Caco-2 (cell line): ENCODE data around the gene DNAJA2. TPM values are rescaled to one million over a fixed set of nuclear protein-coding genes. Genes with fewer than 3 reads are reported as not detected.

Experiments
- BruUV-seq: library from RNA; stranded (reverse); fragments of 400-500 nt; replicated peaks from 2 replicates; lab custom pipeline; 2021; lab: Mats Ljungman, UMichigan
- CTCF ChIA-PET: fragments of 300-600 bp; sonication (Branson Sonifier 250); formaldehyde crosslinking; loops from one replicate; lab custom pipeline; 2022; ENCODE audit warnings: antibody characterized with exemption; lab: Charles Lee
- POLR2A ChIA-PET: fragments of 300-600 bp; sonication (Branson Sonifier 250); formaldehyde crosslinking; loops from one replicate; lab custom pipeline; 2022; ENCODE audit warnings: antibody characterized with exemption; lab: Charles Lee
- DNase-seq, 2 experiments: peaks; one replicate each; pipeline versions ENCODE4 v3.0.0 to v3.0.0-alpha.2; 2020 to 2022
- H3K27me3 ChIP-seq: replicated peaks from 2 replicates; pipeline ENCODE4 v1.6.0; 2011; ENCODE audit warnings: low read length; ENCODE audit not compliant: control insufficient read depth, insufficient read depth
- H3K36me3 ChIP-seq: 2 replicates; pipeline ENCODE4 v1.5.1; 2011; ENCODE audit warnings: low read length; ENCODE audit not compliant: control insufficient read depth, insufficient read depth
- H3K4me1 ChIP-seq: fragments of 250-450 bp; sonication (Bioruptor Pico); 2 replicates; pipeline ENCODE4 v1.5.1; 2020; ENCODE audit warnings: mild to moderate bottlenecking
- H3K4me3 ChIP-seq: 2 replicates; pipeline ENCODE4 v1.5.1; 2011; ENCODE audit warnings: low read depth, mild to moderate bottlenecking, control low read depth, low read length
- H3K9me3 ChIP-seq: fragments of 250-450 bp; sonication (Bioruptor Pico); 2 replicates; pipeline ENCODE4 v1.5.1; 2020; ENCODE audit warnings: mild to moderate bottlenecking, moderate library complexity
- H3K27ac Mint-ChIP-seq: one replicate; pipeline ENCODE4 v1.8.0; 2022; ENCODE audit warnings: mixed read lengths; ENCODE audit not compliant: unreplicated experiment
- H3K27me3 Mint-ChIP-seq: one replicate; pipeline ENCODE4 v1.8.0; 2022; ENCODE audit warnings: mixed read lengths; ENCODE audit not compliant: insufficient read depth, unreplicated experiment
- H3K36me3 Mint-ChIP-seq: one replicate; pipeline ENCODE4 v1.8.0; 2022; ENCODE audit warnings: mild to moderate bottlenecking, mixed read lengths; ENCODE audit not compliant: insufficient read depth, unreplicated experiment
- H3K4me1 Mint-ChIP-seq: one replicate; pipeline ENCODE4 v1.8.0; 2022; ENCODE audit warnings: low read depth, mixed read lengths; ENCODE audit not compliant: unreplicated experiment
- H3K4me3 Mint-ChIP-seq: one replicate; pipeline ENCODE4 v1.8.0; 2022; ENCODE audit warnings: mild to moderate bottlenecking, moderate library complexity, mixed read lengths; ENCODE audit not compliant: unreplicated experiment
- H3K9me3 Mint-ChIP-seq: one replicate; pipeline ENCODE4 v1.8.0; 2022; ENCODE audit warnings: mixed read lengths; ENCODE audit not compliant: unreplicated experiment
- intact Hi-C: fragments of 100-400 bp; cut with micrococcal nuclease; formaldehyde crosslinking; loops from one replicate; pipeline ENCODE4 v1.10.0; 2022; ENCODE audit not compliant: unreplicated experiment
- total RNA-seq: library from RNA; stranded (reverse); gene quantifications from 2 replicates; pipeline ENCODE4 v1.2.3, GENCODE V29; 2022
- TF ChIP-seq, protein P1 (sequence below), 2 experiments: fragments of 200-600 bp in 1 of 2; IDR thresholded peaks; 1 replicate in 1 of 2; 2 replicates in 1 of 2; pipeline versions ENCODE4 v1.5.1 to v1.8.0; 2011 to 2022; ENCODE audit warnings: antibody characterized with exemption in 1 of 2, control low read depth in 1 of 2, inconsistent platforms in 1 of 2, low read depth in 1 of 2, low read length in 1 of 2, mild to moderate bottlenecking in 1 of 2, moderate library complexity in 1 of 2; ENCODE audit not compliant: insufficient read depth in 1 of 2, severe bottlenecking in 1 of 2, unreplicated experiment in 1 of 2

The DNAJA2 gene
- total RNA-seq, 1 experiment from 2014 or later, result 56.2 TPM

DNA sequence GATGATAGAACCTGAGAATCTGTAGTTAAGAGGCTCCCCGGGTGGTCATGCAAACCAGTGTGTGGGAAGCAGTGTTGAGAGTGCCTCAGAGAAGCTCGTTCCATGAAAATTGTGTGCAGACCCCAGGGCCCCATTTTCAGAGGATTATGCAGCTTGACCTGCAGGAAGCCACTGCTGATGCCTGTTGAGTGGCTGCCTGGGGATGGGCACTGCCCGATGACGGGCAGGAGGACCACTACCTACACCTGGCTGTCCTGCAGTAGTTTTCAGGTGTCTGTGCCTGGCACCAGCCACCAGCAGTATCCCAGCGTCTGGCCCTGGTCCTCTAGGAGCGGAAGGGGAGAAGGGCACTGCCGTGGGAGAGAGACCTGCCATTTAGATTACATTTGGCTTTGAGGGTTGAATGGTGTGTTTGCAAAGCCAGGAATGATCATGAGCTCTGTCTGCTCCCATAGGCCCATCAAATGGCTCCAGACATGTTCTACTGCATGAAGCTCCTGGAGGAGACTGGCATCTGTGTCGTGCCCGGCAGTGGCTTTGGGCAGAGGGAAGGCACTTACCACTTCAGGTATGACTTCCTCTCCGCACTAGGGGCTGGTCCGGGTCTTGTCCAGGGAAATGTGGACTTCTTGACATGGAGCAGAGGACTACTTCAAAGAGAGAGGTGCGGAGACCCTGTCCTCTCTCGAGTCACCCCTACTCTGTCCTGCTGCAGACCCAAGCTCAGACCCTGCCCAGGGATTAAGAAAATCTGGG lies 46.8 kb downstream of the DNAJA2 start:
- CTCF ChIA-PET, result interaction anchor here (1.1 to 1.6 kb wide), 2 partner anchors 21 to 73 kb away, joined by 3 to 6 read pairs; no protein-coding TSS in a partner anchor
- POLR2A ChIA-PET, result no interaction called here
- BruUV-seq, result no TSS peak
- H3K27me3 Mint-ChIP-seq, result no peaks in the 10 kb centered on the region
- peaks cover 6% of the 10 kb centered on the region for H3K4me1 Mint-ChIP-seq
- peaks cover 94% of the 10 kb centered on the region for H3K36me3 Mint-ChIP-seq
- Histone ChIP-seq H3K4me3 (no peak overlapping the region), H3K9me3 (no peaks in the 10 kb centered on the region), H3K27me3 (no peaks in the 10 kb centered on the region), H3K4me1 (no peaks in the 10 kb centered on the region), H3K36me3 (peaks cover 2% of the 10 kb centered on the region; the same call in 1 of the 2 replicates)
- intact Hi-C loops, result no loop called here
- no peak overlapping the region for H3K27ac Mint-ChIP-seq
- H3K9me3 Mint-ChIP-seq, result no peaks in the 10 kb centered on the region
- TF ChIP-seq, protein P1, sequence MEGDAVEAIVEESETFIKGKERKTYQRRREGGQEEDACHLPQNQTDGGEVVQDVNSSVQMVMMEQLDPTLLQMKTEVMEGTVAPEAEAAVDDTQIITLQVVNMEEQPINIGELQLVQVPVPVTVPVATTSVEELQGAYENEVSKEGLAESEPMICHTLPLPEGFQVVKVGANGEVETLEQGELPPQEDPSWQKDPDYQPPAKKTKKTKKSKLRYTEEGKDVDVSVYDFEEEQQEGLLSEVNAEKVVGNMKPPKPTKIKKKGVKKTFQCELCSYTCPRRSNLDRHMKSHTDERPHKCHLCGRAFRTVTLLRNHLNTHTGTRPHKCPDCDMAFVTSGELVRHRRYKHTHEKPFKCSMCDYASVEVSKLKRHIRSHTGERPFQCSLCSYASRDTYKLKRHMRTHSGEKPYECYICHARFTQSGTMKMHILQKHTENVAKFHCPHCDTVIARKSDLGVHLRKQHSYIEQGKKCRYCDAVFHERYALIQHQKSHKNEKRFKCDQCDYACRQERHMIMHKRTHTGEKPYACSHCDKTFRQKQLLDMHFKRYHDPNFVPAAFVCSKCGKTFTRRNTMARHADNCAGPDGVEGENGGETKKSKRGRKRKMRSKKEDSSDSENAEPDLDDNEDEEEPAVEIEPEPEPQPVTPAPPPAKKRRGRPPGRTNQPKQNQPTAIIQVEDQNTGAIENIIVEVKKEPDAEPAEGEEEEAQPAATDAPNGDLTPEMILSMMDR (IDR thresholded peaks at IDR 0.05; ENCODE audit: insufficient read depth in 1 of 2, low read depth in 1 of 2, low read length in 1 of 2, severe bottlenecking in 1 of 2, unreplicated experiment in 1 of 2), result no peak
- H3K4me3 Mint-ChIP-seq, result no peak overlapping the region
- no peak for DNase-seq

- H3K27me3 Mint-ChIP-seq, result no peaks in the 10 kb centered on the region
- TF ChIP-seq, protein P1 (IDR thresholded peaks at IDR 0.05; ENCODE audit: insufficient read depth in 1 of 2, low read depth in 1 of 2, low read length in 1 of 2, severe bottlenecking in 1 of 2, unreplicated experiment in 1 of 2), result no peak
- Histone ChIP-seq H3K36me3 (peaks cover 2% of the 10 kb centered on the region), H3K27me3 (no peaks in the 10 kb centered on the region), H3K9me3 (no peaks in the 10 kb centered on the region), H3K4me3 (no peak overlapping the region), H3K4me1 (peaks cover 2% of the 10 kb centered on the region)
- H3K9me3 Mint-ChIP-seq, result no peaks in the 10 kb centered on the region
- H3K27ac Mint-ChIP-seq, result no peak overlapping the region
- peaks cover 15% of the 10 kb centered on the region for H3K4me1 Mint-ChIP-seq
- DNase-seq, result no peak
- CTCF ChIA-PET, result no interaction called here
- no peak overlapping the region for H3K4me3 Mint-ChIP-seq
- H3K36me3 Mint-ChIP-seq, result peaks cover 94% of the 10 kb centered on the region
- intact Hi-C loops, result no loop called here
- POLR2A ChIA-PET, result no interaction called here
- BruUV-seq, result no TSS peak
These were observed 49.1 kb downstream of the DNAJA2 start for GRCh38 chr16:46924402-46924801.

DNA sequence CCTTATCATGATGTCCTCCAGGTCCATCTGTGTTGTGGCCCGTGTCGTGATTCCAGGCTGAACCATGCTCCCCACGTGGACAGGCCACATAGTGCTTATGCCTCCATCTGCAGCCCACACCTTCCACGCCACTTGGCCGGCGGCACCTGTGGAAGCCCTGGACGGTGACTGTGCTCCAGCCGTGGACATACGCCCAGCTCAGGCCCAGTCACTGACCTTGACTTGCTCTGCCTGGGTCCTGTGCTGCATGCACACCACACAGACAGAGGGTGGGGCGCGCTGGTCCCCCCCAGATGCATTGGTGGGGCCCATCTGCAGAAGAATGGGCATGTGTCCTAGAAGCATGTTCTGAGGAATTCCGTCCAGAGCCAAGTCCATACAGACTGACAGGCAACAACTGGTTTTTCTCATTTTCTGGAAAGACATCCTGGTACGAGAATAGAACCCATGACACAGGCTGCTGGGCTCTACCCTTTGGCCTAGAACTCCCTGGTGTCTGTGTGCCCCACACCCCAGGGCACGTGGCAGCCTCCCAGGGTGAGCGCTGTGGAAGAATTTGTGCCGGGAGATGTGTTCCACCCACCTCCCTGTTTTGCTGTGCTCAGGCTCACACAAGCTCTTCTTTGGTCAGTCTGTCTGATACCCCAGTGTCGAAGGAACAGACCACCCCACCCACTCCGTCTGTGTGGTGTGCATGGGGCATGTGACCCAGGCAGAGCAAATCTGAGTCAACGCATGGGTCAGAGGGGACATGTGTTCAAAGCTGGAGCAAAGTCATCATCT lies 49.8 kb downstream of the DNAJA2 start:
- BruUV-seq, result no TSS peak
- CTCF ChIA-PET, result no interaction called here
- no peak for DNase-seq
- peaks cover 2% of the 10 kb centered on the region for H3K36me3 ChIP-seq
- H3K9me3 ChIP-seq, result no peaks in the 10 kb centered on the region
- Mint-ChIP-seq H3K36me3 (peaks cover 94% of the 10 kb centered on the region), H3K4me3 (no peak overlapping the region), H3K4me1 (peaks cover 21% of the 10 kb centered on the region), H3K9me3 (no peaks in the 10 kb centered on the region), H3K27me3 (no peaks in the 10 kb centered on the region), H3K27ac (no peak overlapping the region)
- H3K4me1 ChIP-seq, result peaks cover 9% of the 10 kb centered on the region
- intact Hi-C loops, result no loop called here
- no peaks in the 10 kb centered on the region for H3K27me3 ChIP-seq
- POLR2A ChIA-PET, result no interaction called here
- no peak overlapping the region for H3K4me3 ChIP-seq
- TF ChIP-seq, protein P1 (IDR thresholded peaks at IDR 0.05; ENCODE audit: insufficient read depth in 1 of 2, low read depth in 1 of 2, low read length in 1 of 2, severe bottlenecking in 1 of 2, unreplicated experiment in 1 of 2), result no peak
